Measurements from ENCODE around the gene POFUT2.

Gene POFUT2

DNA sequence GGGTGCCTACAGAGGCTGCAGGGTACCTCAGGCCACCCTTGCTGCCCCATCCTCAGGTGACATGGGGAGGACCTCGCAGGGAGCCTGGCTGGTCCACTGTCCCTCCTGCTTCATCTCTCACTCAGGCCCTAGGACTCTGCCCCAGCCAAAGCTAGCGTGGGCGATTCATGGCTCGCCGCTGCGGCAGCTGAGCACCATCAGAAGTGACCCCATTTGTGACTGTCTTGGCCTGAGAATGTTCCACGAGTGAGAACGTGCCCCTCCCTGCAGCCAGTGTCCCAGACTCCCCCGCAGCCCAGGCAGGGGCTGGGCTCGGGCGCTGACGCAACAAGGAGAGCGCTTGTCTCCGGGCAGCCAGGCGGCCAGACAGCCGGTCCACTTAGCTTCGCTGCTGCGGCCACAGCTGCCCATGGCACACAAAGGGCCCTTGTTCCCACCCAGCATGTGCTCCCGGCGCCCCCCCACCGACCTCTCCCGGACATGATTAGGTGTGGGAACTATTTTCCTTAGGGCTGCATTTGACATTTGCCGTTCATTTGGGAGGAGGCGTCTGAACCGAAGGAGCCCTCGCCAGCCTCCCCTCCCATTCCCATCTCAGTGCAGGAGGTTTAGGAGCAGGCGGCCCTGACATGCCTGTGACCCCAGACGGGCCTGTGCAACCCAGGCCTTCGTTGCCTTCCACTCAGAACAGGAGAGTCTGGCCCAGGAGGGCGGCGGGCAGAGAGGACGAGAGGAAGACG lies 19.3 kb upstream of the POFUT2 start:
- CTCF ChIA-PET = interaction anchor here (1.5 kb wide), 1 partner anchor 11 kb away, joined by 4 read pairs; no protein-coding TSS in a partner anchor
- no peak for DNase-seq (ENCODE audit: low read depth, low spot score)
- TF ChIP-seq, protein P1, sequence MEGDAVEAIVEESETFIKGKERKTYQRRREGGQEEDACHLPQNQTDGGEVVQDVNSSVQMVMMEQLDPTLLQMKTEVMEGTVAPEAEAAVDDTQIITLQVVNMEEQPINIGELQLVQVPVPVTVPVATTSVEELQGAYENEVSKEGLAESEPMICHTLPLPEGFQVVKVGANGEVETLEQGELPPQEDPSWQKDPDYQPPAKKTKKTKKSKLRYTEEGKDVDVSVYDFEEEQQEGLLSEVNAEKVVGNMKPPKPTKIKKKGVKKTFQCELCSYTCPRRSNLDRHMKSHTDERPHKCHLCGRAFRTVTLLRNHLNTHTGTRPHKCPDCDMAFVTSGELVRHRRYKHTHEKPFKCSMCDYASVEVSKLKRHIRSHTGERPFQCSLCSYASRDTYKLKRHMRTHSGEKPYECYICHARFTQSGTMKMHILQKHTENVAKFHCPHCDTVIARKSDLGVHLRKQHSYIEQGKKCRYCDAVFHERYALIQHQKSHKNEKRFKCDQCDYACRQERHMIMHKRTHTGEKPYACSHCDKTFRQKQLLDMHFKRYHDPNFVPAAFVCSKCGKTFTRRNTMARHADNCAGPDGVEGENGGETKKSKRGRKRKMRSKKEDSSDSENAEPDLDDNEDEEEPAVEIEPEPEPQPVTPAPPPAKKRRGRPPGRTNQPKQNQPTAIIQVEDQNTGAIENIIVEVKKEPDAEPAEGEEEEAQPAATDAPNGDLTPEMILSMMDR (IDR thresholded peaks at IDR 0.05; ENCODE audit: insufficient read depth, low read length, missing control alignments) = no peak
- no peak overlapping the region for H3K4me3 ChIP-seq (ENCODE audit: low read depth, low read length)
- POLR2A ChIA-PET = no interaction called here

DNA sequence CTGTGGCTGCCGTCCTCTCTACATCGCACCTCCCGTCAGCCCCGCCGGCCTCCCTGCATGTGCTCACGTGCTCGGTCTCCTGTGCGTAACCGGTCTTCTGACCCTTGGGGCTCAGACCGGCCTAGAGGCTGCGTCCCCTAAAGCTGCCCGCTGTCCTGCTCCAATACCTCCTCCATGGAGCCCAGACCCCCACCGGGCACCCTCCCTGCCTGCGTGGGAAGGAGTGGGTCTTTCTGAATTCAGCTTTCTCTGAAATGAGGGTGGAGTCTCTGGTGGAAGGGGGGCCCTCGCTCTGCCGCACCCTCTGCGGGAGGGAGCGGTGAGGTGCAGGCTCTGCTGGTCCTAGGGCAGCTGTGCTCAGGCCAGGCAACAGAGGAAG lies 18.7 kb upstream of the POFUT2 start:
- ChIA-PET CTCF (interaction anchor here (1.5 kb wide), 1 partner anchor 10 kb away, joined by 4 read pairs; no protein-coding TSS in a partner anchor), POLR2A (no interaction called here)
- no peak for DNase-seq (ENCODE audit: low read depth, low spot score)
- no peak overlapping the region for H3K4me3 ChIP-seq (ENCODE audit: low read depth, low read length)
- TF ChIP-seq, protein P1 (IDR thresholded peaks at IDR 0.05; ENCODE audit: insufficient read depth, low read length, missing control alignments) = no peak

DNA sequence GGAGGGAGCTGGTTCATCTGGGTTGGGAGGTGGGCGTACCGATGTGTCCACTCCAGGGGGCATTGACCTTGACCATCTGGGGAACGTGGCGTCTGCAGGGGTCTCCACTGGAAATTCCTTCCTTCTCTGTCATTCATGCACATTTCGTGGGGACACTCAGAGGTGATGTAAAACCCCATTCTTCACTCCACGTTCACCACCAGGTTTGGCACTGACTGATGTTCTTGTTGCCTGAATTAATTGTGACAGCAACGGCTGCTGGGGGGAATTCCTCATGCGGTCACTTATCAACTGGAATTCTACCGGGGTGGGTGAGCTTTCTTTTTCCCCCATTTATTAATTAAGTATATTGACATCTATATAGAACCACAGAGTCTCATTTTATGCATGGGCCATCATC lies 18.1 kb upstream of the POFUT2 start:
- no peak for DNase-seq (ENCODE audit: low read depth, low spot score)
- no peak overlapping the region for H3K4me3 ChIP-seq (ENCODE audit: low read depth, low read length)
- CTCF ChIA-PET = interaction anchor here (1.5 kb wide), 1 partner anchor 10 kb away, joined by 4 read pairs; no protein-coding TSS in a partner anchor
- TF ChIP-seq, protein P1 (IDR thresholded peaks at IDR 0.05; ENCODE audit: insufficient read depth, low read length, missing control alignments) = no peak
- POLR2A ChIA-PET = no interaction called here

DNA sequence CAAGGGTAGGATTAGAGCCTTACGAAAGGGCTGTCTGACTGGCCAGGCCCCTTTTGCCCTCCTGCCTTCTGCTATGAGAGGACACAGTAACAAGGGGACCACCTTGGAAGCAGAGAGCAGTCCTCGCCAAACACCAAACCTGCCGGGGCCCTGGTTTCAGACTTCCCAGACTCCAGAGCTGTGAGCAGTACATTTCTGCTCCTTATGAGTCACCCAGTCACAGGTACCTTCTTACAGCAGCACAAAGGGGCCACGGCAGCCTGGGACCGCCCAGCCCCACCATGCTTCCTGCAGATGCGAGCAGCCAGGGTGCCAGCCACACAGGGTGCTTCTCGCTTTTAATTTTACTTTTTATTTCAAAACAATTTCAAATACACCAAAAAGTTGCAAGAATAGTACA lies 17.2 kb upstream of the POFUT2 start:
- POLR2A ChIA-PET = no interaction called here
- no peak for DNase-seq (ENCODE audit: low read depth, low spot score)
- H3K4me3 ChIP-seq (ENCODE audit: low read depth, low read length) = no peak overlapping the region
- CTCF ChIA-PET = no interaction called here
- TF ChIP-seq, protein P1 (IDR thresholded peaks at IDR 0.05; ENCODE audit: insufficient read depth, low read length, missing control alignments) = no peak

DNA sequence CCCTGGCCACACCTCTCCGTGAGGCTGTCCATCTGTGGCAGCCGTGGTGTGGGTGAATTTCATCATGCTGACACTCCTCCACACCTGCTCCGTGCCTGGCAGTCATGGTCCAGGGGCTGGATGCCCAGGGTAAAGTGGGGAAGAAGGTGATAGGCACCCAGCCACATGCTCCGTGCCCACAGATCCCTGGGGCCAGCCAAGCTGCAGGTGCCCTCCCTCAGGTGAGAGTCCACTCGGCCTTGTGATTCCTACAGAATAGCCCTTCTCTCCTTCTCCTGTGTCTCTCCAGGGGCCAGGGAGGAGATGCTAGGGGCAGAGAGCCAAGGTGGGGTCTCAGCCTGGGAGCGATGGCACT lies 16.8 kb upstream of the POFUT2 start:
- no peak for DNase-seq (ENCODE audit: low read depth, low spot score)
- TF ChIP-seq, protein P1 (IDR thresholded peaks at IDR 0.05; ENCODE audit: insufficient read depth, low read length, missing control alignments) = no peak
- ChIA-PET CTCF (interaction anchor here (2.3 kb wide), 1 partner anchor 12 kb away, joined by 6 read pairs; no protein-coding TSS in a partner anchor), POLR2A (no interaction called here)
- no peak overlapping the region for H3K4me3 ChIP-seq (ENCODE audit: low read depth, low read length)

DNA sequence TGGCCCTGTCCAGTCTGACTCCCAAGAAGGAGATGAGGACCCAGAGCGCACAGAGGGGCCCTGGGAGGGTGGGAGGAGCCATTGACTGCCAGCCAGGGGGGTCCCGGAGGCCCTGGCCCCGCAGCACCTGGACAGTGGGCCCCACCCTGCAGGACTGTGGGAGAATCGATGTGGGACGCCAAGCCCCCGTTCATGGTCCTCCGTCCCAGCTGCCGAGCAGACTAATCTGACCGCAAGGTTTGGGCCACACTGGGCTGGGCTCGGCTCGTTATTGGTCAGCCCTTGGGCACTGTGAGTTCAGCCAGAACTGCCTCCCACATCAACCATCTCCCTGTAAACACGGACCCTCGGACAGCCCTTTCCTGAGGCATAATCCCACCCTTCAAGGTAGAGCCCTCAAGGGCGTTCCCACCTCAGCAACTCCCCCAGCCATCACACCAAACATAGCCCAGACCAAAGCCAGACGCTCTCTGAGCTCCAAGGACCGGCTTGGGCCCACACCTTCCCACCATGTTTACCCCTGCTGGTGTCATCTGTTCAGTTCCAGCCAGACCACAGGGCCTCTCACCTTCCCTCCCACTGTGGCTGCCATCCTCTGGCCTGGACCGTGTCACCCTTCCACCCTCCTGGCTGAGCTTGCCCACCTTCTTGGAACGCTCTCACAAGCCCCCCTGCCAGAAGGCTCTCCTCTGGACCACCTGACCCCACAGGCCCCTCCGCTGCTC lies 16.2 kb upstream of the POFUT2 start:
- H3K4me3 ChIP-seq (ENCODE audit: low read depth, low read length) = no peak overlapping the region
- CTCF ChIA-PET = interaction anchor here (2.3 kb wide), 1 partner anchor 11 kb away, joined by 6 read pairs; no protein-coding TSS in a partner anchor
- POLR2A ChIA-PET = no interaction called here
- DNase-seq (ENCODE audit: low read depth, low spot score) = no peak
- TF ChIP-seq, protein P1 (IDR thresholded peaks at IDR 0.05; ENCODE audit: insufficient read depth, low read length, missing control alignments) = no peak

All from AG04449 (cell line).